Endodermal cell (in vitro differentiated cells): Measurements from ENCODE around the gene CPLANE2. TPM values are rescaled to one million over a fixed set of nuclear protein-coding genes. Genes with fewer than 3 reads are reported as not detected.
A peak's percentile ranks its signal among the peaks of the same experiment; 100 is the strongest.

ENCODE experiments used
- DNase-seq: peaks from one replicate; pipeline ENCODE4 v3.0.0-alpha.2; 2017
- H3K27ac ChIP-seq: 2 replicates; pipeline ENCODE4 v1.5.1; 2013; ENCODE audit warnings: mild to moderate bottlenecking, low read depth, low read length, moderate library complexity
- H3K27me3 ChIP-seq: 2 replicates; pipeline ENCODE4 v1.6.1; 2013; ENCODE audit warnings: mild to moderate bottlenecking, low read length, moderate library complexity; ENCODE audit not compliant: insufficient read depth, control insufficient read depth, poor library complexity, severe bottlenecking
- H3K36me3 ChIP-seq: 2 replicates; pipeline ENCODE4 v1.7.0; 2013; ENCODE audit warnings: mild to moderate bottlenecking, low read length, moderate library complexity; ENCODE audit not compliant: control insufficient read depth, insufficient read depth
- H3K4me1 ChIP-seq: one replicate; pipeline ENCODE4 v1.7.0; 2013; ENCODE audit warnings: low read length; ENCODE audit not compliant: control insufficient read depth, insufficient read depth
- H3K4me3 ChIP-seq: 2 replicates; pipeline ENCODE4 v1.5.1; 2013; ENCODE audit warnings: mild to moderate bottlenecking, low read length, moderate library complexity
- H3K9ac ChIP-seq: 2 replicates; pipeline ENCODE4 v1.6.1; 2013; ENCODE audit warnings: mild to moderate bottlenecking, low read length, moderate library complexity; ENCODE audit not compliant: poor library complexity, severe bottlenecking; ENCODE audit errors: extremely low read depth
- H3K9me3 ChIP-seq: 2 replicates; pipeline ENCODE4 v1.6.1; 2013; ENCODE audit warnings: mild to moderate bottlenecking, low read length, moderate library complexity; ENCODE audit not compliant: control insufficient read depth
- H3K27ac Mint-ChIP-seq: 2 replicates; pipeline ENCODE4 v1.8.0; 2020; ENCODE audit warnings: mixed read lengths
- H3K27me3 Mint-ChIP-seq: 2 replicates; pipeline ENCODE4 v1.8.0; 2021; ENCODE audit warnings: mild to moderate bottlenecking, mixed read lengths; ENCODE audit not compliant: insufficient read depth
- H3K36me3 Mint-ChIP-seq: 2 replicates; pipeline ENCODE4 v1.8.0; 2020; ENCODE audit warnings: low read depth, mixed read lengths
- H3K4me1 Mint-ChIP-seq: 2 replicates; pipeline ENCODE4 v1.8.0; 2020; ENCODE audit warnings: mixed read lengths
- H3K4me3 Mint-ChIP-seq: 2 replicates; pipeline ENCODE4 v1.8.0; 2020; ENCODE audit warnings: mild to moderate bottlenecking, moderate library complexity, mixed read lengths
- H3K9me3 Mint-ChIP-seq: 2 replicates; pipeline ENCODE4 v1.8.0; 2020; ENCODE audit warnings: mild to moderate bottlenecking, mixed read lengths
- CTCF ChIP-seq: fragments of 200-600 bp; sonication (generic); conservative IDR thresholded peaks from 2 replicates; pipeline ENCODE4 v1.5.0; 2021; ENCODE audit warnings: antibody characterized with exemption, mild to moderate bottlenecking
- WGBS, 2 experiments: methylation state at CpG; one replicate each; pipeline versions ENCODE4 v1.1.5 to v1.1.7; 2013; ENCODE audit warnings: missing lambda C conversion rate in 2 of 2, mixed read lengths in 1 of 2; ENCODE audit not compliant: insufficient coverage in 1 of 2, insufficient read length in 1 of 2; 5-methylcytosine and 5-hydroxymethylcytosine counted together
- total RNA-seq, 2 donors: library from RNA; stranded (reverse); fragmentation: NEBNext Ultra II Directional in 1 of 2; extraction: Animal tissue kit (Norgen Biotek cat#: 25700) in 1 of 2; gene quantifications; 2 replicates in 1 of 2; 3 replicates in 1 of 2; pipeline ENCODE4 v1.2.1, GENCODE V29; 2021

The CPLANE2 gene
- total RNA-seq, 2 donors from 2014 or later: 9.6 to 10.3 TPM

- Histone ChIP-seq H3K9me3 (no peaks in the 10 kb centered on the region), H3K27ac (no peak overlapping the region), H3K4me3 (no peak overlapping the region), H3K4me1 (no peaks in the 10 kb centered on the region), H3K9ac (no peak overlapping the region), H3K36me3 (peaks cover 64% of the 10 kb centered on the region), H3K27me3 (no peaks in the 10 kb centered on the region)
- no peaks in the 10 kb centered on the region for H3K27me3 Mint-ChIP-seq
- DNase-seq: no peak
- H3K9me3 Mint-ChIP-seq: no peaks in the 10 kb centered on the region
- H3K36me3 Mint-ChIP-seq: peaks cover 30% of the 10 kb centered on the region
- 83 to 94% methylated on average over 1 to 3 of the region's 3 CpGs for WGBS, 2 experiments
- H3K27ac Mint-ChIP-seq: no peak overlapping the region
- TF ChIP-seq CTCF: peak; percentile 23
- no peaks in the 10 kb centered on the region for H3K4me1 Mint-ChIP-seq
- no peak overlapping the region for H3K4me3 Mint-ChIP-seq
Observed at GRCh38 chr1:16249596-16250241, 12.7 kb upstream of the CPLANE2 start.

DNA sequence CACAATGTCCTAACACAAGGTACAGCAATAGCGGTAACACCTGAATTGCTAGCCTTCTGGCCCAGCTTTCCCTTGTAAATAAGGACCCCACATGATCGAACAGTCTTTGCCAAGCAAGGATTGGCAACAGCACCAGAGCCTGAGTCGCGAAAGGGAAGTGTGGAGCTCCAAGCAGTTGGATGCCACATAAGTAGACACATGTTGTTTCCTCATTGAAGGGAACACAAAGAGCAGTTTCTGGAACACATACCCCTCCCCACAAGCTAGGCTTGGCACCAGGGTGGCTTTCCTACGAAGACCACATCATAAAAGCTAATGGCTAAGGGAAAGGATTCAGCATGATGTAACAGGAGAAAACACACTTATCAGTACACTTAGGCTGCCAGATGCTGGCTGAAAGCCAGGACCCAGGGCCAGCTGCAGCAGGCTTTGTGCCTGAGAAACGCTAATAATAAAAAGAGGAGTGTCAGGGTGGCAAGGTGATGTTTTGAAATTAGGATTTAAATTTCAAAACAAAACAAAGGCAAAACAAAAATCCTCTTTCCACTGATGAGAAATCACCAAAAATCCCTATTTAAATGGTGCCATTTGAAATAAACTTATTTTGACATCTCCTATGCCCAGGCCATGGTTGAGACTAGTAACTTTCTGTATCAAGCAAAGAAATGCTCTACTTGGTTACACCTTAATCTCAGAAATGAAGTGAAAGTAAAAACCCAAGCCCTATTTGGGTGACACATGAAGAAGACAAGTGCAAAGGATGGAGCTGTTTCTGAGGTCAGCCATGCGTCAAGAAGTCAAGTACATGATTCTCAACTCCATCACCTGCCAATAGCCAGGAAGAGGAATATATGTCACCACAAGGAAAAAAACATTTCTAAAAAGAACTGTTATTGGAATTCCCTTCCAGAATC, 11.9 kb upstream of the CPLANE2 start:
- Histone ChIP-seq H3K9ac (no peak overlapping the region), H3K4me1 (no peaks in the 10 kb centered on the region), H3K27ac (no peak overlapping the region), H3K9me3 (no peaks in the 10 kb centered on the region), H3K4me3 (no peak overlapping the region), H3K36me3 (peaks cover 56% of the 10 kb centered on the region), H3K27me3 (no peaks in the 10 kb centered on the region)
- H3K27ac Mint-ChIP-seq: no peak overlapping the region
- no peaks in the 10 kb centered on the region for H3K9me3 Mint-ChIP-seq
- peaks cover 2% of the 10 kb centered on the region for H3K4me1 Mint-ChIP-seq
- no peak for TF ChIP-seq CTCF
- H3K36me3 Mint-ChIP-seq: peaks cover 22% of the 10 kb centered on the region
- H3K4me3 Mint-ChIP-seq: no peak overlapping the region
- no peak for DNase-seq
- WGBS, 2 experiments: 92 to 95% methylated on average over 5 to 7 of the region's 7 CpGs
- no peaks in the 10 kb centered on the region for H3K27me3 Mint-ChIP-seq

GRCh38 chr1:16248007-16248436, 11.0 kb upstream of the CPLANE2 start:
- no peaks in the 10 kb centered on the region for H3K9me3 Mint-ChIP-seq
- Histone ChIP-seq H3K36me3 (peaks cover 48% of the 10 kb centered on the region), H3K4me1 (no peaks in the 10 kb centered on the region), H3K27me3 (no peaks in the 10 kb centered on the region), H3K9ac (no peak overlapping the region), H3K9me3 (no peaks in the 10 kb centered on the region), H3K27ac (no peak overlapping the region), H3K4me3 (no peak overlapping the region)
- DNase-seq: no peak
- no peak overlapping the region for H3K27ac Mint-ChIP-seq
- 95 to 96% methylated on average over 8 of the region's 8 CpGs for WGBS, 2 experiments
- no peaks in the 10 kb centered on the region for H3K27me3 Mint-ChIP-seq
- H3K36me3 Mint-ChIP-seq: peaks cover 21% of the 10 kb centered on the region
- H3K4me1 Mint-ChIP-seq: peaks cover 2% of the 10 kb centered on the region
- no peak for TF ChIP-seq CTCF
- H3K4me3 Mint-ChIP-seq: no peak overlapping the region
